GM19240 (cell line): ENCODE measurements around the gene ZNF679.
"Not testable (repeated sequence)": the region's sequence is repeated elsewhere in the genome, so short reads cannot be mapped to it uniquely, and the experiment has no call there.

Experiments used
- DNase-seq: peaks from one replicate; pipeline ENCODE4 v3.0.0; 2011; ENCODE audit warnings: low spot score; ENCODE audit not compliant: insufficient read length

The ZNF679 gene

GRCh38 chr7:64228174-64228573, at the start of gene ZNF679:
Gene ZNF679 (plus strand): TSS chr7:64228474. CDS start chr7:64249118, 20,644 bp downstream.
- DNase-seq = not testable (repeated sequence)

- DNase-seq = no peak
Observed at GRCh38 chr7:64180989-64181388, 47.3 kb upstream of the ZNF679 start.

GRCh38 chr7:64181586-64181985, 46.7 kb upstream of the ZNF679 start:
- no peak for DNase-seq

- DNase-seq = no peak
Observed at GRCh38 chr7:64182036-64182790, 46.1 kb upstream of the ZNF679 start.

- no peak for DNase-seq
Observed at GRCh38 chr7:64183126-64183742, 45.0 kb upstream of the ZNF679 start.

GRCh38 chr7:64183827-64184372, 44.4 kb upstream of the ZNF679 start:
- no peak for DNase-seq

- DNase-seq = no peak
Observed at GRCh38 chr7:64184376-64184775, 43.9 kb upstream of the ZNF679 start.

- no peak for DNase-seq
Observed at GRCh38 chr7:64187408-64187807, 40.9 kb upstream of the ZNF679 start.

GRCh38 chr7:64192148-64192704, 36.0 kb upstream of the ZNF679 start:
- DNase-seq = no peak

GRCh38 chr7:64192775-64193174, 35.5 kb upstream of the ZNF679 start:
- no peak for DNase-seq

GRCh38 chr7:64206903-64207302, 21.4 kb upstream of the ZNF679 start, which contains the start of gene ZNF735:
Gene ZNF735 (plus strand): TSS chr7:64207203. CDS start chr7:64207203, 0 bp downstream.
- DNase-seq = no peak

- not testable (repeated sequence) for DNase-seq
Observed at GRCh38 chr7:64219710-64220298, 8.5 kb upstream of the ZNF679 start.

- DNase-seq = no peak
Observed at GRCh38 chr7:64223366-64223765, 4.9 kb upstream of the ZNF679 start.

GRCh38 chr7:64266341-64266919, 38.2 kb downstream of the ZNF679 start:
- DNase-seq = no peak

- DNase-seq = no peak
Observed at GRCh38 chr7:64277630-64278029, 49.4 kb downstream of the ZNF679 start.

GRCh38 chr7:64294701-64295420, 66.6 kb downstream of the ZNF679 start:
- no peak for DNase-seq

- not testable (repeated sequence) for DNase-seq
Observed at GRCh38 chr7:64297418-64297817, 69.1 kb downstream of the ZNF679 start.

- DNase-seq = no peak
Observed at GRCh38 chr7:64300641-64301405, 72.5 kb downstream of the ZNF679 start.

- peak; percentile 34 for DNase-seq
Observed at GRCh38 chr7:64307254-64308015, 79.2 kb downstream of the ZNF679 start.

- no peak for DNase-seq
Observed at GRCh38 chr7:64308016-64308270, 79.7 kb downstream of the ZNF679 start.
